H9 (cell line): ENCODE measurements around the gene SNTG2. TPM values are rescaled to one million over a fixed set of nuclear protein-coding genes. Genes with fewer than 3 reads are reported as not detected.

Experiments
- DNase-seq: peaks from one replicate; pipeline ENCODE4 v3.0.0-alpha.2; 2017
- H2AFZ ChIP-seq: one replicate; pipeline ENCODE4 v1.6.1; 2013; ENCODE audit warnings: mild to moderate bottlenecking, low read length, control low read depth, moderate library complexity
- H2AK5ac ChIP-seq: 2 replicates; pipeline ENCODE4 v1.6.1; 2013; ENCODE audit warnings: low read length, control low read depth, mixed read lengths; ENCODE audit not compliant: insufficient read length
- H2BK120ac ChIP-seq: one replicate; pipeline ENCODE4 v1.6.1; 2013; ENCODE audit warnings: low read depth, mild to moderate bottlenecking, low read length, control low read depth, inconsistent platforms; ENCODE audit not compliant: poor library complexity, severe bottlenecking
- H2BK12ac ChIP-seq: 2 replicates; pipeline ENCODE4 v1.6.1; 2013; ENCODE audit warnings: low read length, control low read depth, mixed read lengths, low read depth; ENCODE audit not compliant: insufficient read length
- H2BK15ac ChIP-seq: 2 replicates; pipeline ENCODE4 v1.6.1; 2013; ENCODE audit warnings: low read depth, low read length, control low read depth
- H2BK20ac ChIP-seq: one replicate; pipeline ENCODE4 v1.6.1; 2013; ENCODE audit warnings: low read depth, mild to moderate bottlenecking, low read length, control low read depth, inconsistent platforms; ENCODE audit not compliant: poor library complexity, severe bottlenecking
- H2BK5ac ChIP-seq: 2 replicates; pipeline ENCODE4 v1.6.1; 2013; ENCODE audit warnings: low read length, control low read depth, mixed read lengths; ENCODE audit not compliant: insufficient read length
- H3K14ac ChIP-seq: 2 replicates; pipeline ENCODE4 v1.6.1; 2013; ENCODE audit warnings: low read length, control low read depth; ENCODE audit not compliant: insufficient read depth
- H3K18ac ChIP-seq: 2 replicates; pipeline ENCODE4 v1.6.1; 2013; ENCODE audit warnings: low read depth, mild to moderate bottlenecking, mixed read lengths, low read length, control low read depth; ENCODE audit not compliant: insufficient read length
- H3K23ac ChIP-seq: 2 replicates; pipeline ENCODE4 v1.6.1; 2013; ENCODE audit warnings: low read length, control low read depth, mixed read lengths, low read depth; ENCODE audit not compliant: insufficient read length
- H3K23me2 ChIP-seq: 2 replicates; pipeline ENCODE4 v1.6.1; 2013; ENCODE audit warnings: low read depth, mild to moderate bottlenecking, mixed read lengths, low read length, control low read depth; ENCODE audit not compliant: insufficient read length, poor library complexity, severe bottlenecking
- H3K27ac ChIP-seq: 2 replicates; pipeline ENCODE4 v1.5.1; 2013; ENCODE audit warnings: low read length, control low read depth, mixed read lengths, low read depth; ENCODE audit not compliant: insufficient read length
- H3K27me3 ChIP-seq: 2 replicates; pipeline ENCODE4 v1.6.1; 2013; ENCODE audit warnings: low read length, control low read depth, inconsistent platforms; ENCODE audit not compliant: insufficient read depth
- H3K4ac ChIP-seq: 2 replicates; pipeline ENCODE4 v1.6.1; 2013; ENCODE audit warnings: low read depth, mild to moderate bottlenecking, control low read depth, inconsistent platforms, low read length, moderate library complexity
- H3K4me1 ChIP-seq: 2 replicates; pipeline ENCODE4 v1.6.1; 2013; ENCODE audit warnings: low read length, control low read depth, inconsistent platforms; ENCODE audit not compliant: insufficient read depth
- H3K4me2 ChIP-seq: 2 replicates; pipeline ENCODE4 v1.6.1; 2013; ENCODE audit warnings: low read length, control low read depth, mixed read lengths; ENCODE audit not compliant: insufficient read length, insufficient read depth
- H3K56ac ChIP-seq: 2 replicates; pipeline ENCODE4 v1.6.1; 2013; ENCODE audit warnings: low read depth, mild to moderate bottlenecking, mixed read lengths, low read length, control low read depth; ENCODE audit not compliant: insufficient read length
- H3K79me1 ChIP-seq: 2 replicates; pipeline ENCODE4 v1.6.1; 2013; ENCODE audit warnings: low read depth, mild to moderate bottlenecking, moderate library complexity, low read length, control low read depth, inconsistent platforms; ENCODE audit not compliant: insufficient read depth, poor library complexity, severe bottlenecking
- H3K79me2 ChIP-seq: 2 replicates; pipeline ENCODE4 v1.6.1; 2013; ENCODE audit warnings: low read length, control low read depth, inconsistent platforms; ENCODE audit not compliant: insufficient read depth
- H3K9ac ChIP-seq: 2 replicates; pipeline ENCODE4 v1.6.1; 2013; ENCODE audit warnings: low read length, control low read depth, mixed read lengths; ENCODE audit not compliant: insufficient read length; ENCODE audit errors: extremely low read depth
- H3K9me3 ChIP-seq: one replicate; pipeline ENCODE4 v1.6.1; 2013; ENCODE audit warnings: low read depth, low read length, inconsistent platforms; ENCODE audit not compliant: control insufficient read depth
- H3T11ph ChIP-seq: one replicate; pipeline ENCODE4 v1.6.1; 2013; ENCODE audit warnings: mild to moderate bottlenecking, low read length, control low read depth, inconsistent platforms
- H4K20me1 ChIP-seq: one replicate; pipeline ENCODE4 v1.6.1; 2013; ENCODE audit not compliant: control insufficient read depth, insufficient read length, insufficient read depth
- H4K5ac ChIP-seq: 2 replicates; pipeline ENCODE4 v1.6.1; 2013; ENCODE audit warnings: low read depth, mild to moderate bottlenecking, mixed read lengths, low read length, control low read depth; ENCODE audit not compliant: insufficient read length
- H4K8ac ChIP-seq: replicated peaks from 2 replicates; pipeline ENCODE4 v1.6.1; 2013; ENCODE audit warnings: low read length, control low read depth, mixed read lengths, low read depth; ENCODE audit not compliant: insufficient read length
- H4K91ac ChIP-seq: 2 replicates; pipeline ENCODE4 v1.6.1; 2013; ENCODE audit warnings: low read depth, mild to moderate bottlenecking, moderate library complexity, mixed read lengths, low read length, control low read depth; ENCODE audit not compliant: insufficient read length
- H3K27ac Mint-ChIP-seq, 3 experiments: 2 replicates in 2 of 3; 3 replicates in 1 of 3; pipeline ENCODE4 v1.8.0; 2020 to 2021; ENCODE audit warnings: mixed read lengths in 3 of 3, mild to moderate bottlenecking in 1 of 3, moderate library complexity in 1 of 3
- H3K27me3 Mint-ChIP-seq: 2 replicates; pipeline ENCODE4 v1.8.0; 2021; ENCODE audit warnings: low read depth, mild to moderate bottlenecking, moderate library complexity, mixed read lengths
- H3K36me3 Mint-ChIP-seq, 3 experiments: 2 replicates in 2 of 3; 3 replicates in 1 of 3; pipeline ENCODE4 v1.8.0; 2020 to 2021; ENCODE audit warnings: low read depth in 3 of 3, mixed read lengths in 3 of 3; ENCODE audit not compliant: insufficient read depth in 1 of 3
- H3K4me1 Mint-ChIP-seq, 2 experiments: 2 replicates each; pipeline ENCODE4 v1.8.0; 2020; ENCODE audit warnings: mixed read lengths in 2 of 2
- H3K4me3 Mint-ChIP-seq, 2 experiments: 2 replicates in 1 of 2; 3 replicates in 1 of 2; pipeline ENCODE4 v1.8.0; 2020 to 2021; ENCODE audit warnings: mild to moderate bottlenecking in 2 of 2, mixed read lengths in 2 of 2, moderate library complexity in 1 of 2
- H3K9me3 Mint-ChIP-seq, 2 experiments: 2 replicates in 1 of 2; 3 replicates in 1 of 2; pipeline ENCODE4 v1.8.0; 2020; ENCODE audit warnings: mild to moderate bottlenecking in 2 of 2, mixed read lengths in 2 of 2, moderate library complexity in 1 of 2
- WGBS: extraction: QIAGEN DNeasy Blood & Tissue Kit; methylation state at CpG from one replicate; pipeline ENCODE4 v1.1.7; 2013; ENCODE audit warnings: missing lambda C conversion rate, low lambda C conversion rate, mixed read lengths; ENCODE audit not compliant: insufficient read length; ENCODE audit errors: extremely low coverage; 5-methylcytosine and 5-hydroxymethylcytosine counted together
- total RNA-seq: library from RNA; stranded (reverse); gene quantifications from 2 replicates; pipeline ENCODE4 v1.2.1, GENCODE V29; 2021
- TF ChIP-seq, protein P1 (sequence below): fragments of 200-600 bp; sonication (generic); conservative IDR thresholded peaks from 3 replicates; pipeline ENCODE4 v1.8.0; 2021; ENCODE audit warnings: antibody characterized with exemption, mild to moderate bottlenecking

The SNTG2 gene
- total RNA-seq, 1 experiment from 2014 or later = 13.2 TPM

DNA sequence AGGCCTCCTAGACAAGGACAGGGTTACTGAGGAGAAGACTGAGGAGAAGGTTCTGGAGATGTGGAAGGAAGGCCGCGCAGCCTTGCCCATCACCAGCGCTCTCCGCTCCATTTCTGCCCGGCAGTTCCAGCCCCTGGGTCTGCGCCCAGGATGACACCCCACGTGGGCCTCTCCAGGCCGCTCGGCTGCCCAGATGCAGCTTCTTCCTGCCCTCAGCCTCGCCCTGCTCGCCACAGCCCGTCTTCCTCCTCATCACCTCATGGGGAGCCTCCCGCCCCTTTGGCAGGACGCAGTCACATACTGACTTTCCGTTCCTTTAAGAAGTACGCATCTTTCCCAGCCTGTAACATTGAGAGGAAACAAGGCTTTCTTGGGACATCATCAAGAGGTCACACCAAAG lies 37.1 kb downstream of the SNTG2 start:
- Histone ChIP-seq H2BK20ac (no peak overlapping the region), H3K4ac (no peak overlapping the region), H4K91ac (no peak overlapping the region), H3K79me1 (peaks cover 9% of the 10 kb centered on the region), H4K8ac (no peak overlapping the region), H4K20me1 (no peaks in the 10 kb centered on the region), H3K9ac (no peak overlapping the region), H3K27me3 (no peaks in the 10 kb centered on the region), H2AFZ (no peak overlapping the region), H2AK5ac (no peak overlapping the region), H2BK12ac (no peak overlapping the region), H3K4me2 (no peak overlapping the region), H3K56ac (no peak overlapping the region), H3K14ac (no peak overlapping the region), H3K23ac (no peak overlapping the region), H3K23me2 (no peaks in the 10 kb centered on the region), H2BK15ac (no peak overlapping the region), H3K18ac (no peak overlapping the region), H3K79me2 (peaks cover 5% of the 10 kb centered on the region; the same call in 1 of the 2 replicates), H2BK120ac (no peak overlapping the region), H4K5ac (no peak overlapping the region), H3K9me3 (no peaks in the 10 kb centered on the region), H3K4me1 (no peaks in the 10 kb centered on the region), H2BK5ac (no peak overlapping the region), H3T11ph (no peak overlapping the region), H3K27ac (no peak overlapping the region)
- no CpG with 5 or more reads among the region's 16 CpGs for WGBS
- no peaks in the 10 kb centered on the region for H3K27me3 Mint-ChIP-seq
- DNase-seq = no peak
- no peak overlapping the region for H3K4me3 Mint-ChIP-seq
- TF ChIP-seq, protein P1, sequence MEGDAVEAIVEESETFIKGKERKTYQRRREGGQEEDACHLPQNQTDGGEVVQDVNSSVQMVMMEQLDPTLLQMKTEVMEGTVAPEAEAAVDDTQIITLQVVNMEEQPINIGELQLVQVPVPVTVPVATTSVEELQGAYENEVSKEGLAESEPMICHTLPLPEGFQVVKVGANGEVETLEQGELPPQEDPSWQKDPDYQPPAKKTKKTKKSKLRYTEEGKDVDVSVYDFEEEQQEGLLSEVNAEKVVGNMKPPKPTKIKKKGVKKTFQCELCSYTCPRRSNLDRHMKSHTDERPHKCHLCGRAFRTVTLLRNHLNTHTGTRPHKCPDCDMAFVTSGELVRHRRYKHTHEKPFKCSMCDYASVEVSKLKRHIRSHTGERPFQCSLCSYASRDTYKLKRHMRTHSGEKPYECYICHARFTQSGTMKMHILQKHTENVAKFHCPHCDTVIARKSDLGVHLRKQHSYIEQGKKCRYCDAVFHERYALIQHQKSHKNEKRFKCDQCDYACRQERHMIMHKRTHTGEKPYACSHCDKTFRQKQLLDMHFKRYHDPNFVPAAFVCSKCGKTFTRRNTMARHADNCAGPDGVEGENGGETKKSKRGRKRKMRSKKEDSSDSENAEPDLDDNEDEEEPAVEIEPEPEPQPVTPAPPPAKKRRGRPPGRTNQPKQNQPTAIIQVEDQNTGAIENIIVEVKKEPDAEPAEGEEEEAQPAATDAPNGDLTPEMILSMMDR = no peak
- H3K36me3 Mint-ChIP-seq = peaks cover 14 to 28% (median 19%) of the 10 kb centered on the region in 3 experiments; a peak in 6 of 7 replicates
- peaks cover 24 to 36% of the 10 kb centered on the region in 2 experiments for H3K4me1 Mint-ChIP-seq
- peak overlapping the region in 1 of 3 experiments; percentile 94; a peak in 1 of 7 replicates for H3K27ac Mint-ChIP-seq
- H3K9me3 Mint-ChIP-seq = no peaks in the 10 kb centered on the region; a peak in 2 of 5 replicates
